KMS-11 (cell line): ENCODE results near the gene IRF2BP2.

ENCODE experiments used
- H2AFZ ChIP-seq: fragments of 200-600 bp; sonication (generic); 2 replicates; pipeline ENCODE4 v1.6.1; 2016; ENCODE audit warnings: antibody characterized with exemption, mixed run types, low read depth
- H3K27ac ChIP-seq: fragments of 200-600 bp; sonication (generic); 2 replicates; pipeline ENCODE4 v1.6.1; 2016; ENCODE audit warnings: mild to moderate bottlenecking, mixed run types
- H3K27me3 ChIP-seq: fragments of 200-600 bp; sonication (generic); 2 replicates; pipeline ENCODE4 v1.6.1; 2017; ENCODE audit warnings: mild to moderate bottlenecking, low read depth, mixed run types, moderate library complexity; ENCODE audit not compliant: insufficient read depth
- H3K36me3 ChIP-seq: fragments of 200-600 bp; sonication (generic); 2 replicates; pipeline ENCODE4 v1.6.1; 2017; ENCODE audit warnings: mild to moderate bottlenecking, mixed run types; ENCODE audit not compliant: insufficient read depth
- H3K4me1 ChIP-seq: fragments of 200-600 bp; sonication (generic); 2 replicates; pipeline ENCODE4 v1.6.1; 2016; ENCODE audit warnings: mild to moderate bottlenecking, low read depth, mixed run types; ENCODE audit not compliant: poor library complexity, severe bottlenecking
- H3K4me2 ChIP-seq: fragments of 200-600 bp; sonication (generic); 2 replicates; pipeline ENCODE4 v1.7.0; 2016; ENCODE audit warnings: mild to moderate bottlenecking, mixed run types
- H3K4me3 ChIP-seq: fragments of 200-600 bp; sonication (generic); IDR thresholded peaks from 2 replicates; pipeline ENCODE4 v1.6.1; 2017; ENCODE audit warnings: low read depth, low read length, mixed read lengths; ENCODE audit not compliant: insufficient read depth
- H3K79me2 ChIP-seq: fragments of 200-600 bp; sonication (generic); 2 replicates; pipeline ENCODE4 v1.6.1; 2016; ENCODE audit warnings: low read depth, mixed run types; ENCODE audit not compliant: insufficient read depth
- H3K9ac ChIP-seq: fragments of 200-600 bp; sonication (generic); 2 replicates; pipeline ENCODE4 v1.6.1; 2016; ENCODE audit warnings: mild to moderate bottlenecking, mixed run types
- H4K20me1 ChIP-seq: fragments of 200-600 bp; sonication (generic); 2 replicates; pipeline ENCODE4 v1.6.1; 2016; ENCODE audit warnings: mild to moderate bottlenecking, mixed run types; ENCODE audit not compliant: insufficient read depth
- CTCF ChIP-seq: fragments of 200-600 bp; sonication (generic); conservative IDR thresholded peaks from 2 replicates; pipeline ENCODE4 v1.6.1; 2017; ENCODE audit warnings: low read depth, mild to moderate bottlenecking, antibody characterized with exemption, low read length, moderate library complexity, mixed read lengths

IRF2BP2 gene

GRCh38 chr1:234605983-234606783, 3.8 kb downstream of the IRF2BP2 start:
- H4K20me1 ChIP-seq, result peaks cover 25% of the 10 kb centered on the region
- H3K4me2 ChIP-seq, result peak overlapping the region; percentile 92
- H2AFZ ChIP-seq, result no peak overlapping the region
- peak overlapping the region; percentile 97 for H3K9ac ChIP-seq
- H3K36me3 ChIP-seq, result peaks cover 5% of the 10 kb centered on the region
- TF ChIP-seq CTCF, result no peak
- H3K4me3 ChIP-seq, result peak overlapping the region; percentile 90
- peaks cover 76% of the 10 kb centered on the region for H3K79me2 ChIP-seq
- H3K27me3 ChIP-seq, result no peaks in the 10 kb centered on the region
- peaks cover 48% of the 10 kb centered on the region for H3K4me1 ChIP-seq
- peak overlapping the region; percentile 95 for H3K27ac ChIP-seq

- H3K4me3 ChIP-seq, result peak overlapping the region; percentile 90
- peak overlapping the region; percentile 92 for H3K4me2 ChIP-seq
- peaks cover 25% of the 10 kb centered on the region for H4K20me1 ChIP-seq
- peaks cover 5% of the 10 kb centered on the region for H3K36me3 ChIP-seq
- no peaks in the 10 kb centered on the region for H3K27me3 ChIP-seq
- peak overlapping the region; percentile 97; the same call in 1 of the 2 replicates for H3K9ac ChIP-seq
- H3K27ac ChIP-seq, result peak overlapping the region; percentile 95
- TF ChIP-seq CTCF, result no peak
- peaks cover 55% of the 10 kb centered on the region for H3K4me1 ChIP-seq
- H3K79me2 ChIP-seq, result peaks cover 77% of the 10 kb centered on the region
- H2AFZ ChIP-seq, result no peak overlapping the region
Measured at GRCh38 chr1:234605399-234605982, 4.5 kb downstream of the IRF2BP2 start.

- Histone ChIP-seq H3K36me3 (peaks cover 5% of the 10 kb centered on the region), H3K4me1 (peaks cover 58% of the 10 kb centered on the region), H3K27me3 (no peaks in the 10 kb centered on the region), H3K4me2 (peak overlapping the region; percentile 92), H4K20me1 (peaks cover 25% of the 10 kb centered on the region), H3K79me2 (peaks cover 77% of the 10 kb centered on the region), H2AFZ (no peak overlapping the region), H3K27ac (peak overlapping the region; percentile 95), H3K4me3 (no peak overlapping the region), H3K9ac (peak overlapping the region; percentile 97; the same call in 1 of the 2 replicates)
- TF ChIP-seq CTCF, result no peak
Measured at GRCh38 chr1:234604495-234605398, 5.2 kb downstream of the IRF2BP2 start.
